Camera-type eye (tissue), 1 donor: ENCODE measurements around the gene GLUD1. TPM values are rescaled to one million over a fixed set of nuclear protein-coding genes. Genes with fewer than 3 reads are reported as not detected.

Experiments
- total RNA-seq: library from RNA; depleted of rRNA; stranded (reverse); fragments of >200 nt; gene quantifications from one replicate; pipeline ENCODE4 v1.2.3, GENCODE V29; 2014

GLUD1 gene
- total RNA-seq: 140 TPM

GRCh38 chr10:87094373-87095235, at the start of gene GLUD1, which contains the start of gene SHLD2:
Gene GLUD1 (minus strand): TSS chr10:87094843. CDS start chr10:87094769, 74 bp downstream.
Gene SHLD2 (plus strand): TSS chr10:87095206. CDS start chr10:87151355, 56,149 bp downstream.

DNA sequence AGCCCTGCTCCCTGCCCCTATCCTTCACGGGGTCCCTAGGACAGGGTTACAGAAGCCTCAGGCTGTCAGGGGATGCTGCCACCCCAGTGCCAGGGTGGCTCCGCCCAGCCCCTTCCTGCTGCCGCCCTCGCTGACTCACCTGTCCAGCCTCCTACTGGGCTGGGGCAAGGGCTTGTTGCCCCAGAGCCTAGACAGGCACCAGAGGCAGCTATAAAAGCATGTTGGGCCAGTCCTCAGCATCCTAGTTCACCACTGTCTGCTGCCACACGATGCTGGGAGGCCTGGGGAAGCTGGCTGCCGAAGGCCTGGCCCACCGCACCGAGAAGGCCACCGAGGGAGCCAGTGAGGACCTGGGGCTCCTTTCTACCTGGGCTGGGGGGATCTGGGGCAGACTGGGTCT, 74.6 kb downstream of the GLUD1 start, which contains the start of gene FAM25A:
Gene FAM25A (plus strand): TSS at position 239 of the 400 bp plus-strand sequence. CDS start 31 bp downstream, at position 270.

Other genes starting within 250 kb of the GLUD1 start
- gene MMRN2, start 137.2 kb downstream of the GLUD1 start, total RNA-seq: 33.5 TPM
- gene SNCG, start 136.2 kb downstream of the GLUD1 start, total RNA-seq: 33.3 TPM
- gene ADIRF, start 126.4 kb downstream of the GLUD1 start, total RNA-seq: 10.1 TPM
- not detected for gene FAM25A, start 74.5 kb downstream of the GLUD1 start, total RNA-seq
- gene SHLD2, start 363 bp upstream of the GLUD1 start, total RNA-seq: 45.5 TPM
- 1.9 TPM for gene NUTM2A, start 130.6 kb upstream of the GLUD1 start, total RNA-seq